ENCODE measurements around the gene IGF2BP3.

- TF ChIP-seq, protein P1, sequence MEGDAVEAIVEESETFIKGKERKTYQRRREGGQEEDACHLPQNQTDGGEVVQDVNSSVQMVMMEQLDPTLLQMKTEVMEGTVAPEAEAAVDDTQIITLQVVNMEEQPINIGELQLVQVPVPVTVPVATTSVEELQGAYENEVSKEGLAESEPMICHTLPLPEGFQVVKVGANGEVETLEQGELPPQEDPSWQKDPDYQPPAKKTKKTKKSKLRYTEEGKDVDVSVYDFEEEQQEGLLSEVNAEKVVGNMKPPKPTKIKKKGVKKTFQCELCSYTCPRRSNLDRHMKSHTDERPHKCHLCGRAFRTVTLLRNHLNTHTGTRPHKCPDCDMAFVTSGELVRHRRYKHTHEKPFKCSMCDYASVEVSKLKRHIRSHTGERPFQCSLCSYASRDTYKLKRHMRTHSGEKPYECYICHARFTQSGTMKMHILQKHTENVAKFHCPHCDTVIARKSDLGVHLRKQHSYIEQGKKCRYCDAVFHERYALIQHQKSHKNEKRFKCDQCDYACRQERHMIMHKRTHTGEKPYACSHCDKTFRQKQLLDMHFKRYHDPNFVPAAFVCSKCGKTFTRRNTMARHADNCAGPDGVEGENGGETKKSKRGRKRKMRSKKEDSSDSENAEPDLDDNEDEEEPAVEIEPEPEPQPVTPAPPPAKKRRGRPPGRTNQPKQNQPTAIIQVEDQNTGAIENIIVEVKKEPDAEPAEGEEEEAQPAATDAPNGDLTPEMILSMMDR (IDR thresholded peaks at IDR 0.05), result no peak
- TF ChIP-seq SIN3A (IDR thresholded peaks at IDR 0.05; ENCODE audit: borderline replicate concordance, insufficient read depth, low read depth, low read length) (no peak), TCF7L2 (IDR thresholded peaks at IDR 0.05; ENCODE audit: low read depth, low read length) (no peak), POLR2AphosphoS5 (IDR thresholded peaks at IDR 0.05; ENCODE audit: low read depth, low read length) (no peak)
Observed at GRCh38 chr7:23306936-23307521, 163.3 kb downstream of the IGF2BP3 start.

Data from Panc1 (cell line).